ENCODE data around the gene FPGS.

Gene FPGS

DNA sequence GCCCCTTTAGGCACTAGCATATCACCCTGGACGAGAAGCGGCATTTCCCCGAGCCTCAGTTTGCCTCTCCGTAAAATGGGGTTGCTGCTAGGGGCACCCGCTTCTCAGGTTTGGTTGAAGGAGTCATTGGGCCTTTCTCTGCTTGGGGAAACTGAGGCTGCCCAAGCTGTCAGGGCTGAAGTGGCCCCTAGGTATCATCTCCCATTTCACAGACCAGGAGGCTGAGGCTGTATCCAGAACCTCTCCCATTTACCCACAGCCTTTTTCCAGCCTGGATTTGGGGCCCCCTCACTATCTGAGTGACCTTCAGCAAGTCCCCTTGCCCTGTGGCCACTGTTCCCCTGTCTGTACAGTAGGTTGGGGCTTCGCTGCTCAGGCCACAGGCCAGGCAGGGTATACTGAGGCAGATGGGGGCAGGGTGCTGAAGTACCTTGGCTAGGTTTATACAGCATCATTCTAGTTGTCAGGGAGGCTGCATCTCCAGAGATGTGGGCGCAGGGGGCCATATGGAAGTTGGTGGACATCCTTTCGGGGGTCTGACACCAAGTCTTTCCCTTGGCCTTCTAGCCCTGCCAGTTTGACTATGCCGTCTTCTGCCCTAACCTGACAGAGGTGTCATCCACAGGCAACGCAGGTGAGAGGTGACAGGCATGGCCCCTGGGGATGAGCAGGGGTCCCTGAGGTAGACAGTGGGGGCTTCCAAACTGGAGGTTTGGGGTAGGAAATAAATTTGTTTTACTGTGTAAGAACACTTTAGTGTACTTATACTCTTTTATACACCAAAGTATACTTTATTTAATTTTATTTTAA is 7.9 kb downstream of the FPGS start:
- H3K9ac ChIP-seq (ENCODE audit: insufficient read length) = no peak overlapping the region
- DNase-seq (ENCODE audit: low read depth, low spot score) = no peak
- no peak overlapping the region for H3K4me3 ChIP-seq
- H3K9me3 ChIP-seq (ENCODE audit: low read depth, low read length) = no peaks in the 10 kb centered on the region
- no peak for TF ChIP-seq EZH2 (IDR thresholded peaks at IDR 0.05)
- TF ChIP-seq FOXP2 (optimal IDR thresholded peaks at IDR 0.05; ENCODE audit: control extremely low read depth, extremely low read length, insufficient read depth) = no peak
- H3K36me3 ChIP-seq (ENCODE audit: insufficient read depth, low read length) = peaks cover 24% of the 10 kb centered on the region; the same call in 1 of the 2 replicates
- no peak overlapping the region for H3K27ac ChIP-seq

DNA sequence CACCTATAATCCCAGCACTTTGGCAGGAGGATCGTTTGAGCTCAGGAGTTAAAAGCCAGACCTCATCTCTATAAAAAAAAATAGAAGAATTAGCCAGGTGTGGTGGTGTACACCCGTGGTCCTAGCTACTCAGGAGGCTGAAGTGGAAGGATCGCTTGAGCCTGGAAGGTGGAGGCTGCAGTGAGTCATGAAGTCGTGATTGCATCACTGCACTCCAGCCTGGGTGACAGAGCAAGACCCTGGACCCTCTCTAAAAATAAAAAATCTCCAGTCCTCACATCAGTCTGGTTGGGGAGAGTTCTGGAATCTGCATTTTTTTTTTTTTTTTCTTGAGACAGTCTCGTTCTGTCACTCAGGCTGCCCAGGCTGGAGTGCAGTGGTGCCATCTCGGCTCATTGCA is 9.3 kb downstream of the FPGS start:
- H3K9ac ChIP-seq (ENCODE audit: insufficient read length) = no peak overlapping the region

DNA sequence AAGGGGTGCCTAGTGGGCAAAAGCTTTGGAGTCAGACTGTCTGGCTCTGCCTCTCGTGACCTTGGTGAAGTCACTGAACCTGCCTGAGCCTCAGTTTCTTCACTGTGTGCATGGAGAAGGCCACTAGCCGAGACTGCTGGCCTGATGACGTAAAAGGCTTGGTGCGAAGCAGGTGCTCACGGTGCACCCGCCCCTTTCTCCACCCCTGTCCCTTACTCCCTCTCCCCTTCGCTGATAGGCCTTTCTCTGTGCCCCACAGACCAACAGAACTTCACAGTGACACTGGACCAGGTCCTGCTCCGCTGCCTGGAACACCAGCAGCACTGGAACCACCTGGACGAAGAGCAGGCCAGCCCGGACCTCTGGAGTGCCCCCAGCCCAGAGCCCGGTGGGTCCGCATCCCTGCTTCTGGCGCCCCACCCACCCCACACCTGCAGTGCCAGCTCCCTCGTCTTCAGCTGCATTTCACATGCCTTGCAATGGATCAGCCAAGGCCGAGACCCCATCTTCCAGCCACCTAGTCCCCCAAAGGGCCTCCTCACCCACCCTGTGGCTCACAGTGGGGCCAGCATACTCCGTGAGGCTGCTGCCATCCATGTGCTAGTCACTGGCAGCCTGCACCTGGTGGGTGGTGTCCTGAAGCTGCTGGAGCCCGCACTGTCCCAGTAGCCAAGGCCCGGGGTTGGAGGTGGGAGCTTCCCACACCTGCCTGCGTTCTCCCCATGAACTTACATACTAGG is 10.4 kb downstream of the FPGS start:
- TF ChIP-seq EZH2 (IDR thresholded peaks at IDR 0.05) (no peak), POLR2AphosphoS5 (IDR thresholded peaks at IDR 0.05; ENCODE audit: borderline replicate concordance, low read depth, low read length) (no peak), FOXP2 (optimal IDR thresholded peaks at IDR 0.05; ENCODE audit: control extremely low read depth, extremely low read length, insufficient read depth) (no peak)
- H3K27ac ChIP-seq = no peak overlapping the region
- no peaks in the 10 kb centered on the region for H3K9me3 ChIP-seq (ENCODE audit: low read depth, low read length)
- no peak overlapping the region for H3K9ac ChIP-seq (ENCODE audit: insufficient read length)
- no peak overlapping the region for H3K4me3 ChIP-seq
- no peak for DNase-seq (ENCODE audit: low read depth, low spot score)
- peaks cover 27% of the 10 kb centered on the region; the same call in 1 of the 2 replicates for H3K36me3 ChIP-seq (ENCODE audit: insufficient read depth, low read length)

More for the DNA sequence above, 9.3 kb downstream of the FPGS start:
- Histone ChIP-seq H3K36me3 (ENCODE audit: insufficient read depth, low read length) (peaks cover 25% of the 10 kb centered on the region; the same call in 1 of the 2 replicates), H3K4me3 (no peak overlapping the region), H3K9me3 (ENCODE audit: low read depth, low read length) (no peaks in the 10 kb centered on the region), H3K27ac (0 out of 2 replicates have a peak overlapping the region, but pooled peaks have one; percentile 1)
- TF ChIP-seq POLR2AphosphoS5 (IDR thresholded peaks at IDR 0.05; ENCODE audit: borderline replicate concordance, low read depth, low read length) (no peak), FOXP2 (optimal IDR thresholded peaks at IDR 0.05; ENCODE audit: control extremely low read depth, extremely low read length, insufficient read depth) (no peak), EZH2 (IDR thresholded peaks at IDR 0.05) (no peak)
- no peak for DNase-seq (ENCODE audit: low read depth, low spot score)

DNA sequence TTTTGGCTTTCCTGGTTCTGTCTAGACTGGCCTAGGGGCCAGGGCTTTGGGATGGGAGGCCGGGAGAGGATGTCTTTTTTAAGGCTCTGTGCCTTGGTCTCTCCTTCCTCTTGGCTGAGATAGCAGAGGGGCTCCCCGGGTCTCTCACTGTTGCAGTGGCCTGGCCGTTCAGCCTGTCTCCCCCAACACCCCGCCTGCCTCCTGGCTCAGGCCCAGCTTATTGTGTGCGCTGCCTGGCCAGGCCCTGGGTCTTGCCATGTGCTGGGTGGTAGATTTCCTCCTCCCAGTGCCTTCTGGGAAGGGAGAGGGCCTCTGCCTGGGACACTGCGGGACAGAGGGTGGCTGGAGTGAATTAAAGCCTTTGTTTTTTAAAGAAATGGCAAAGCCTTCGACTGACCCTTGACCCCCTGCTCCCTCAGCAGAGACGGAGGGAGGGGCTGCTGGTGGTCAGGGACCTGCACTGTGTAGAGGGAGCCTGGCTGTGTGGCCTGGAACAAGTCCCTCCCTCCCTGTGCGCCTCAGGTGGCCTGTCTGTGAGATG is 11.1 kb downstream of the FPGS start:
- Histone ChIP-seq H3K36me3 (ENCODE audit: insufficient read depth, low read length) (peaks cover 22% of the 10 kb centered on the region; the same call in 1 of the 2 replicates), H3K9ac (ENCODE audit: insufficient read length) (no peak overlapping the region), H3K4me3 (no peak overlapping the region), H3K9me3 (ENCODE audit: low read depth, low read length) (no peaks in the 10 kb centered on the region), H3K27ac (no peak overlapping the region)
- no peak for DNase-seq (ENCODE audit: low read depth, low spot score)
- no peak for TF ChIP-seq EZH2 (IDR thresholded peaks at IDR 0.05)
- no peak for TF ChIP-seq FOXP2 (optimal IDR thresholded peaks at IDR 0.05; ENCODE audit: control extremely low read depth, extremely low read length, insufficient read depth)
- TF ChIP-seq POLR2AphosphoS5 (IDR thresholded peaks at IDR 0.05; ENCODE audit: borderline replicate concordance, low read depth, low read length) = no peak

DNA sequence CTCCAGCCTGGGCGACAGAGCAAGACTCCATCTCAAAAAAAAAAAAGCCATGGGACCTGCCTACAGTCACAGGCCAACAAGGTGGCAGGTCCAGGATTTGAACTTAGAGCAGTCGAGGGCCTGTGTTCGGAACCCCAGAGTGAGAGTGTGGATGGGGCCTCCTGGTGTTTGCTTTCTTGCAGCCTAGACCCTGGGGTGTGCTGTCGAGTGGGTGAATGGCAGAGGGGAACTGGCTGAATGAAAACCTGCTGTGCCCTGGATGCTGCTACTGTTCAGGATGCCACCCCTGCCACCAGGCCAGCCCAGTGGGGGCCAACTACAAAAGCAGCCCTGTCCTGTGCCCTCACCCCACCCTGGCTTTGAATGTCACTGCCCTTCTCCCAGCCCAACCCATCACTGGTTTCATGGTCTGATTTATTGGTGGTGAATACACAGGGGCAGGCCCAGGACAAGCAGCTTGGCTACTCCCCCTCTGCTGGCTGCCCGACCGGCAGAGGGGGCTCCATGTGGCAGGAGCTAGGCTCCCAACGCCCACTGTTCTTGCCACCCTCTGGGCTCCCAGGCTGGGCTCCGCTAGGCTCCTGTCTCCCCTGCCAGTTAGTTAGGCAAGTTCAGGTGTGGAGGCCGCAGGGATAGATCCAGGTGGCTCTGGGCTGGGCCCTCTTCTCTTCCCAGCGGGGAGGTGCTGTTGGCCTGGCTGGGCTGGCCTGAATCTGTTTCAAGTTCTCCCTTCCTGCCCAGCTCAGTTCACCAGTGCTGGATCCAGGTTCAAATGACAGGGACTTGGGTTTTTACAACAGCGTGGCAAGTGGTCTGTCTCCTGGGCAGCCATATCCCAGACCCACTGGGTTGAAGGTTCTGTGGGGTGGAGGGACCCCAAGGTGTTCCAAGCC is 12.2 kb downstream of the FPGS start:
- Histone ChIP-seq H3K27ac (no peak overlapping the region), H3K9ac (ENCODE audit: insufficient read length) (no peak overlapping the region), H3K4me3 (no peak overlapping the region), H3K9me3 (ENCODE audit: low read depth, low read length) (no peaks in the 10 kb centered on the region), H3K36me3 (ENCODE audit: insufficient read depth, low read length) (peaks cover 20% of the 10 kb centered on the region; the same call in 1 of the 2 replicates)
- no peak for DNase-seq (ENCODE audit: low read depth, low spot score)
- no peak for TF ChIP-seq FOXP2 (optimal IDR thresholded peaks at IDR 0.05; ENCODE audit: control extremely low read depth, extremely low read length, insufficient read depth)
- no peak for TF ChIP-seq POLR2AphosphoS5 (IDR thresholded peaks at IDR 0.05; ENCODE audit: borderline replicate concordance, low read depth, low read length)
- no peak for TF ChIP-seq EZH2 (IDR thresholded peaks at IDR 0.05)

DNA sequence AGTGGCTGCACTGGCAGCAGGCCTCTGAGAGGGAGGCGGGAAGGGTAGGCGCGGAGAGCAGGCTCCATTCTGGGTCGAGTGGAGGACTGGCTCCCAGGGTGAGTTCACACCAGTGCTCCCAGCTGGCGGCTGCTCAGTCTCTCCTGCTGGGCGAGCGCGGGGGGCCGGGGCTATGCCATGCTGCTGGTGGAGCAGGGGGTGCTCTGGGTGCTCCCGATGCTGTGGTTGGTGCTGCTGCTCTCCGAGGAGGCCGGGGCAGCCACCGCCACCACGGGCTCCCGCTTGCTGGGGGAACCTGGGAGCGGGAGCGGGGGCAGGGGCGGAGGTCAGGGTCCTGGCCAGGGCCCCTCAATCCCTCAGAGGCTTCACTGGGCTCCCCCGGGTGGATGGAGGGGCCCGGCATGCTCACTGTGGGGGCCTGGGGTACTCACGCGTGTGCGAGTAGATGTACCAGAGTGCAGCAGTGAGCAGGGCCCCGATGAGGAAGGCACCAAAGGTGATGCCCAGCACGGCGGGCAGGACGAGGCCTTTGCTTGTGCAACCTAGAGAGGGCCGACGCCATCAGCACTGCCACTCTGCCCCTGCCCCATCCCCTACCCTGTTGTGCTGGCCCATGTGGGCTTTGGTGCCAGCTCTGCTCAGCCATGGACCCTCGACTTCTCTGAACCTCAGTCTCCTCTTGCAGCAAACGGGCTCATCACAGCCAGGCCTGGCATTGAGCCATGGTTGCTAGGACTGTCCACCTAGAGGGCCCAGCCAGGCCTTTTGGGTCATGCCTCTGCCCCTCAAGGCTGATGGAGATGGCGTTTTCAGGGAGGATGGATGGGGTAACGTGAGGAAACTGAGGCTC is 13.1 kb downstream of the FPGS start:
- Histone ChIP-seq H3K9me3 (ENCODE audit: low read depth, low read length) (no peaks in the 10 kb centered on the region), H3K36me3 (ENCODE audit: insufficient read depth, low read length) (peaks cover 20% of the 10 kb centered on the region; the same call in 1 of the 2 replicates), H3K9ac (ENCODE audit: insufficient read length) (no peak overlapping the region), H3K27ac (no peak overlapping the region), H3K4me3 (no peak overlapping the region)
- no peak for DNase-seq (ENCODE audit: low read depth, low spot score)
- TF ChIP-seq POLR2AphosphoS5 (IDR thresholded peaks at IDR 0.05; ENCODE audit: borderline replicate concordance, low read depth, low read length) (no peak), FOXP2 (optimal IDR thresholded peaks at IDR 0.05; ENCODE audit: control extremely low read depth, extremely low read length, insufficient read depth) (no peak), EZH2 (IDR thresholded peaks at IDR 0.05) (no peak)

DNA sequence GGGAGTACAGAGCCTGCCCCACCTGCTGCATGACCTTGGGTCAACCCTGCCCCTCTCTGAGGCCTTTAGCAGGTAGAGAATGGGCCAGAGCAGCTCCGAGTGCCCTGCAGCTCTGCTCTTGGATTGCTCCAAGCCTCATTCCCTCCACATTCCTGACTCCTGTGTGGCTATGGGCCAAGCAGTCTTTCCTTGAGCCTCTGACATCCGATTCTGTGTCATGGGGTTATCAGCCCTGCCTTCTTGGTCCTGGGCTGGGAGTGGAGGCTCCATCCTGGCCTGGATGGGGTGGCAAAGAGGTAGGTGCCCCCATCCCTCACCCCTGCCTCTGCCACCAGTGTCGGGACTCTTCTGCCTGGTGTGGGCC is 13.7 kb downstream of the FPGS start:
- Histone ChIP-seq H3K9ac (ENCODE audit: insufficient read length) (no peak overlapping the region), H3K9me3 (ENCODE audit: low read depth, low read length) (no peaks in the 10 kb centered on the region), H3K4me3 (no peak overlapping the region), H3K27ac (no peak overlapping the region), H3K36me3 (ENCODE audit: insufficient read depth, low read length) (peaks cover 20% of the 10 kb centered on the region; the same call in 1 of the 2 replicates)
- DNase-seq (ENCODE audit: low read depth, low spot score) = no peak
- TF ChIP-seq FOXP2 (optimal IDR thresholded peaks at IDR 0.05; ENCODE audit: control extremely low read depth, extremely low read length, insufficient read depth) = no peak
- TF ChIP-seq EZH2 (IDR thresholded peaks at IDR 0.05) = no peak
- no peak for TF ChIP-seq POLR2AphosphoS5 (IDR thresholded peaks at IDR 0.05; ENCODE audit: borderline replicate concordance, low read depth, low read length)
